Esophagus squamous epithelium (tissue), 5 donors: Measurements from ENCODE around the gene WNT9A. TPM values are rescaled to one million over a fixed set of nuclear protein-coding genes. Genes with fewer than 3 reads are reported as not detected.

Experiments used
- DNase-seq: peaks from one replicate; lab custom pipeline; 2025; lab: John Stamatoyannopoulos, UW
- H3K27ac ChIP-seq, 4 donors: fragments of 200-600 bp; sonication (generic); one replicate each; pipeline ENCODE4 v1.5.1; 2016 to 2019; ENCODE audit warnings: mild to moderate bottlenecking in 1 of 4
- H3K27me3 ChIP-seq, 4 donors: fragments of 200-600 bp; sonication (generic); 1 replicate in 3 of 4; 2 replicates in 1 of 4; pipeline versions ENCODE4 v1.5.1 to v1.6.0; 2017 to 2021; ENCODE audit warnings: antibody characterized with exemption in 1 of 4
- H3K36me3 ChIP-seq, 3 donors: fragments of 200-600 bp; sonication (generic); one replicate each; pipeline ENCODE4 v1.5.1; 2016 to 2019
- H3K4me1 ChIP-seq, 3 donors: fragments of 200-600 bp; sonication (generic); one replicate each; pipeline ENCODE4 v1.5.1; 2017 to 2019
- H3K4me3 ChIP-seq, 4 donors: fragments of 200-600 bp; sonication (generic); 1 replicate in 3 of 4; 2 replicates in 1 of 4; pipeline ENCODE4 v1.5.1; 2016 to 2019; ENCODE audit warnings: mild to moderate bottlenecking in 2 of 4, moderate library complexity in 1 of 4
- H3K9me3 ChIP-seq, 3 donors: fragments of 200-600 bp; sonication (generic); one replicate each; pipeline ENCODE4 v1.5.1; 2016 to 2019
- POLR2A ChIP-seq, 4 donors: fragments of 450-650 bp; IDR thresholded peaks; one replicate each; pipeline ENCODE4 v1.6.1; 2017; ENCODE audit warnings: antibody characterized with exemption in 4 of 4, mild to moderate bottlenecking in 4 of 4, moderate library complexity in 3 of 4
- WGBS, 2 donors: methylation state at CpG; one replicate each; pipeline ENCODE4 v1.1.5; 2018; 5-methylcytosine and 5-hydroxymethylcytosine counted together
- intact Hi-C: fragments of 100-400 bp; cut with DNase I; formaldehyde crosslinking; loops from one replicate; pipeline ENCODE4 v1.15.0; 2022
- total RNA-seq, 4 donors: library from RNA; depleted of rRNA; stranded (reverse); fragments of >200 nt; gene quantifications; one replicate each; pipeline ENCODE4 v1.1.0, GENCODE V29; 2016
- TF ChIP-seq, protein P1 (sequence below), 6 experiments: fragments of 450-650 bp in 4 of 6; fragments of 200-600 bp in 2 of 6; sonication (generic) in 2 of 6; IDR thresholded peaks; one replicate each; pipeline ENCODE4 v1.5.1; 2016 to 2019; ENCODE audit warnings: antibody characterized with exemption in 6 of 6, mild to moderate bottlenecking in 4 of 6, moderate library complexity in 4 of 6
- donor health status: DM: yes; HTN: yes; CAD: no.

WNT9A gene
- total RNA-seq, 4 donors from 2014 or later: 1.7 to 5.9 (median 2.8) TPM

DNA sequence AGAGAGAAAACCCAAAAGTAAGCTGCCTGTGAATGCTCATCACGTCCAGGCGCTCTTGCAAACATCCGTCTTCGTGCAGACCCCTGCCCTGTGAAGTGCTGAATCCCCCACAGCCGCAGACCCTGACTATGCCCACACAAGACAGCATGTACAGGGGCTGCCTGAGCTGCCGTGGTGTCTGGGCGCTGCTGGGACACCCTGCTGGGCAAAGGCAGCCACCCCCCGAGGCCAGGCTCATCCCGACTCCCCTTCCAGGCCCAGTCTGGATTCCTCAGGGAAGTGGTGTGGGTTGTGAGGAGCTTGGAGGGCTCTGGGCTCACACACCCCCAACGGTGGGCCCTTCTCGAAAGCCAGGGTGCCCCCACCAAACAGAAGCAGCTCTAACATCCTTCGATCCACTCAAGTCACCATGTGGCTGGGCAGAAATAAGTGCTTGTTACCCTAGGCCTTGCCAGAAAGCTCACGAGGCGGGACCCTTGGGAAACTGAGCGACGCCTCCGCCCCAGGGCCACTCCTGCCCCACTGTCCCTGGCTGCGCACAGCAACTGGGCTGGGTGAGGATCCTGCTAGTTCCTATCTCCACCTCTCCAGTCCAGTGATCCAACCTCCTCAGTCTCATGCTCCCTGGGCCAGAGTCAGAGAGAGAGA is 4.8 kb upstream of the WNT9A start:
- H3K27me3 ChIP-seq: peaks cover 0 to 80% (median 0%) of the 10 kb centered on the region in 4 donors
- H3K4me3 ChIP-seq: no peak overlapping the region
- peaks cover 0 to 5% (median 0%) of the 10 kb centered on the region in 3 donors for H3K9me3 ChIP-seq
- H3K4me1 ChIP-seq: peaks cover 10 to 36% (median 10%) of the 10 kb centered on the region in 3 donors
- DNase-seq: no peak
- no peak overlapping the region for H3K27ac ChIP-seq
- TF ChIP-seq POLR2A (IDR thresholded peaks at IDR 0.05): no peak
- TF ChIP-seq, protein P1, sequence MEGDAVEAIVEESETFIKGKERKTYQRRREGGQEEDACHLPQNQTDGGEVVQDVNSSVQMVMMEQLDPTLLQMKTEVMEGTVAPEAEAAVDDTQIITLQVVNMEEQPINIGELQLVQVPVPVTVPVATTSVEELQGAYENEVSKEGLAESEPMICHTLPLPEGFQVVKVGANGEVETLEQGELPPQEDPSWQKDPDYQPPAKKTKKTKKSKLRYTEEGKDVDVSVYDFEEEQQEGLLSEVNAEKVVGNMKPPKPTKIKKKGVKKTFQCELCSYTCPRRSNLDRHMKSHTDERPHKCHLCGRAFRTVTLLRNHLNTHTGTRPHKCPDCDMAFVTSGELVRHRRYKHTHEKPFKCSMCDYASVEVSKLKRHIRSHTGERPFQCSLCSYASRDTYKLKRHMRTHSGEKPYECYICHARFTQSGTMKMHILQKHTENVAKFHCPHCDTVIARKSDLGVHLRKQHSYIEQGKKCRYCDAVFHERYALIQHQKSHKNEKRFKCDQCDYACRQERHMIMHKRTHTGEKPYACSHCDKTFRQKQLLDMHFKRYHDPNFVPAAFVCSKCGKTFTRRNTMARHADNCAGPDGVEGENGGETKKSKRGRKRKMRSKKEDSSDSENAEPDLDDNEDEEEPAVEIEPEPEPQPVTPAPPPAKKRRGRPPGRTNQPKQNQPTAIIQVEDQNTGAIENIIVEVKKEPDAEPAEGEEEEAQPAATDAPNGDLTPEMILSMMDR (IDR thresholded peaks at IDR 0.05): no peak
- 40 to 73% methylated on average over 1 to 6 of the region's 18 CpGs for WGBS, 2 donors
- intact Hi-C loops: loop anchor here (5.0 kb wide), 1 partner anchor 465 kb away; no protein-coding TSS in a partner anchor
- H3K36me3 ChIP-seq: no peaks in the 10 kb centered on the region

DNA sequence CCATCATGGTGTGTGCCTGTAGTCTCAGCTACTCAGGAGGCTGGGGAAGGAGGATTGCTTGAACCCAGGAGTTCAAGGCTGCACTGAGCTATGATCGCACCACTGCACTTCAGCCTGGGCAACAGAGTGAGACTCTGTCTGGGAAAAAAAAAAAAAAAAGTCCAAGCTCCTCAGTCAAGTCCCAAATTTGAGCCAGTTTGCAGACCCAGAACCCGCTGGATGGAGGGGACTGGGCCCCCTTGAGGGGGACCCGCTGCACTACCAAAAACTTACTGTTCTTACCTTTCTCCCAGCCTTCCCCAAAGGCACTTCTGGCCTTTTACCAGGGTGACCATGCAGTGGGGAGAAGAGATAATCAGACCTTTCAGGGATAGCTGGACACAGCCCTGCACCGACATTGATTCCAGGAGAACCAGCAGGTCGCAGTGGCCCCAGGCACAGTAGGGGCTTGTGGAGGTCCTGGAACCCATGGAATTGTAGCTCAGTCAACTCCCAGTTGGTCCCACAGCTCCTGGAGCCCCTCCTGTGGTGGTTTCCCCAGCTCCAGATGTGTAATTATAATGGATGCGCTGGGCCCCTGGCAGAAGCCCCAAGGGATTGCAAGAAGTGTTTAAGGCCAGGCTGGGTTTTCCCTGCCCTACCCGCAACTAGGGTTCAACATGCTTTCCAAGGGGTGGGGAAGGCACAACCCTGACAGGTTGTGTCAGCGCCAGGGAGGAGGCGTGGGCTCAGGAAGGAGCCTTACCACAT is 4.1 kb upstream of the WNT9A start:
- TF ChIP-seq, protein P1 (IDR thresholded peaks at IDR 0.05): no peak
- H3K9me3 ChIP-seq: peaks cover 0 to 5% (median 0%) of the 10 kb centered on the region in 3 donors
- no peak for DNase-seq
- no peaks in the 10 kb centered on the region for H3K36me3 ChIP-seq
- intact Hi-C loops: loop anchor here (5.0 kb wide), 1 partner anchor 464 kb away; no protein-coding TSS in a partner anchor
- H3K27me3 ChIP-seq: peaks cover 0 to 80% (median 0%) of the 10 kb centered on the region in 4 donors
- 79 to 87% methylated on average over 3 to 6 of the region's 9 CpGs for WGBS, 2 donors
- no peak overlapping the region for H3K27ac ChIP-seq
- H3K4me3 ChIP-seq: no peak overlapping the region
- H3K4me1 ChIP-seq: peaks cover 13 to 43% (median 14%) of the 10 kb centered on the region in 3 donors

- peaks cover 0 to 1% (median 0%) of the 10 kb centered on the region in 3 donors for H3K9me3 ChIP-seq
- no peak for DNase-seq
- no peak for TF ChIP-seq POLR2A (IDR thresholded peaks at IDR 0.05)
- TF ChIP-seq, protein P1 (IDR thresholded peaks at IDR 0.05): no peak
- H3K27me3 ChIP-seq: peaks cover 0 to 78% (median 0%) of the 10 kb centered on the region in 4 donors
- 76 to 83% methylated on average over 4 to 5 of the region's 8 CpGs for WGBS, 2 donors
- no peak overlapping the region for H3K4me3 ChIP-seq
- peaks cover 22 to 53% (median 23%) of the 10 kb centered on the region in 3 donors for H3K4me1 ChIP-seq
- intact Hi-C loops: loop anchor here (5.0 kb wide), 1 partner anchor 464 kb away; no protein-coding TSS in a partner anchor
- no peaks in the 10 kb centered on the region for H3K36me3 ChIP-seq
- H3K27ac ChIP-seq: no peak overlapping the region
Observed at GRCh38 chr1:227950735-227951346, 3.1 kb upstream of the WNT9A start.

- no peak for DNase-seq
- Histone ChIP-seq H3K4me1 (peaks cover 29 to 60% (median 30%) of the 10 kb centered on the region in 3 donors), H3K9me3 (no peaks in the 10 kb centered on the region), H3K4me3 (no peak overlapping the region), H3K27ac (no peak overlapping the region), H3K36me3 (no peaks in the 10 kb centered on the region), H3K27me3 (peaks cover 0 to 71% (median 0%) of the 10 kb centered on the region in 4 donors)
- intact Hi-C loops: loop anchor here (5.0 kb wide), 2 partner anchors 188 to 463 kb away; no protein-coding TSS in a partner anchor
- no peak for TF ChIP-seq POLR2A (IDR thresholded peaks at IDR 0.05)
- TF ChIP-seq, protein P1 (IDR thresholded peaks at IDR 0.05): no peak
- 80 to 94% methylated on average over 1 to 11 of the region's 13 CpGs for WGBS, 2 donors
Observed at GRCh38 chr1:227949954-227950734, 2.4 kb upstream of the WNT9A start.
